MCF 10A (cell line): ENCODE results near the gene BOD1. TPM values are rescaled to one million over a fixed set of nuclear protein-coding genes. Genes with fewer than 3 reads are reported as not detected.
A peak's percentile ranks its signal among the peaks of the same experiment; 100 is the strongest.

Experiments used
- Bru-seq: library from RNA; stranded (reverse); fragments of 400-500 nt; gene quantifications from one replicate; lab custom pipeline; 2021; lab: Mats Ljungman, UMichigan
- BruChase-seq, 2 experiments: library from RNA; stranded (reverse); fragments of 400-500 nt; gene quantifications; one replicate each; lab custom pipeline; 2021; lab: Mats Ljungman, UMichigan
- BruUV-seq: library from RNA; stranded (reverse); fragments of 400-500 nt; replicated peaks from 2 replicates; lab custom pipeline; 2021; lab: Mats Ljungman, UMichigan
- CTCF ChIA-PET: fragments of 300-600 bp; sonication (Branson Sonifier 250); formaldehyde crosslinking; extraction: SDS; loops from one replicate; lab custom pipeline; 2021; ENCODE audit warnings: antibody characterized with exemption, inconsistent platforms; lab: Yijun Ruan, JAX
- POLR2A ChIA-PET: fragments of 300-600, 350-650 bp; sonication (Branson Sonifier 250); formaldehyde crosslinking; extraction: SDS; loops from one replicate; lab custom pipeline; 2020; ENCODE audit warnings: antibody characterized with exemption, inconsistent platforms; lab: Yijun Ruan, JAX
- DNase-seq: peaks from one replicate; pipeline ENCODE4 v3.0.0-alpha.2; 2018; ENCODE audit not compliant: unreplicated experiment
- H3K27ac Mint-ChIP-seq: one replicate; pipeline ENCODE4 v1.8.0; 2022; ENCODE audit warnings: mild to moderate bottlenecking, low read depth, mixed read lengths; ENCODE audit not compliant: unreplicated experiment
- H3K27me3 Mint-ChIP-seq: one replicate; pipeline ENCODE4 v1.8.0; 2022; ENCODE audit warnings: mixed read lengths; ENCODE audit not compliant: insufficient read depth, unreplicated experiment
- H3K36me3 Mint-ChIP-seq: one replicate; pipeline ENCODE4 v1.8.0; 2022; ENCODE audit warnings: mild to moderate bottlenecking, moderate library complexity, mixed read lengths; ENCODE audit not compliant: insufficient read depth, unreplicated experiment
- H3K4me1 Mint-ChIP-seq: one replicate; pipeline ENCODE4 v1.8.0; 2022; ENCODE audit warnings: mixed read lengths; ENCODE audit not compliant: insufficient read depth, unreplicated experiment
- H3K4me3 Mint-ChIP-seq: one replicate; pipeline ENCODE4 v1.8.0; 2022; ENCODE audit warnings: mild to moderate bottlenecking, moderate library complexity, mixed read lengths; ENCODE audit not compliant: unreplicated experiment
- H3K9me3 Mint-ChIP-seq: one replicate; pipeline ENCODE4 v1.8.0; 2022; ENCODE audit warnings: mixed read lengths; ENCODE audit not compliant: unreplicated experiment
- intact Hi-C: fragments of 100-400 bp; cut with micrococcal nuclease; formaldehyde crosslinking; loops from 2 replicates; pipeline ENCODE4 v1.14.1; 2022
- long read RNA-seq: library from polyadenylated mRNA; stranded (forward); transcript quantifications from one replicate; pipeline ENCODE4 v2.0.0, GENCODE V29; 2022
- total RNA-seq: library from RNA; stranded (reverse); gene quantifications from 2 replicates; pipeline ENCODE4 v1.2.3, GENCODE V29; 2022
- TF ChIP-seq, protein P1 (sequence below): fragments of 200-600 bp; IDR thresholded peaks from one replicate; pipeline ENCODE4 v1.8.0; 2022; ENCODE audit warnings: antibody characterized with exemption, mild to moderate bottlenecking; ENCODE audit not compliant: unreplicated experiment

BOD1 gene
- 129 and 139 TPM in 2 replicates for total RNA-seq
- percentile 96 among the genes with signal in this experiment for Bru-seq, nascent RNA
- percentile 96 among the genes with signal in this experiment for BruChase-seq, experiment 1, labeled RNA remaining after a 6-hour chase
- percentile 97 among the genes with signal in this experiment for BruChase-seq, experiment 2, labeled RNA remaining after a 2-hour chase
- long read RNA-seq, transcript BOD1-202 (4 exons, 1,562 nt), result major isoform, 132 of 168 reads
- long read RNA-seq, partial matches to known transcripts, result 0 of 168 reads
- long read RNA-seq, other reads (novel, unspliced or antisense), result 31 of 168 reads

DNA sequence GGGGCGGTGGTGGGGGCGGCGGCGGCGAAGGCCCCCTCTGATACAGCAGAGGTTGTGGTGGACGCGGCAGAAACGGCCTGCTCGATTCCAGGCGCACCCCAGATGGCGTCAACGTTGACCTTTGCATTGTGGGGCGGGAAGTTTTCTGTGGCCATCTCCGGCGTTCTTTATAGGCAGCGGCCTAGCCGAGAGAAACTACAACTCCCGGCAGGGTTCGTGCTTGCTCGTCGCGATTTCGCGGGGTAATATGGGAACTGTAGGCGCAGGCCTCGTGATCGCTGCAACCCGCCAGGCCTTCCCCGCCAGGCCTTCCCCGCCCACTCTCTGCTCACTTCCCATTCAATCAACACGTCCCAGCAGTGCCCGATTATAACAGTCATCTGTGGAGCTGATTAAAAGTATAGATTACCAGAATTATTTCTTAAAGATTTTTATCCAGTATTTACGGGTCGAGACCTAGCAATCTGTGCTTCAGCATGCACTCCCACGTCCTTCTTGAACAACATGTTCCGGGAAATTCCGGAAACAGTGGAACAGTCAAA, at the start of gene BOD1:
Gene BOD1, minus strand, starts transcription at position 74 of the 542 bp plus-strand sequence. CDS start 214 bp downstream, outside the sequence.
- intact Hi-C loops, result loop anchor here (1.0 to 5.0 kb wide), 3 partner anchors 151 to 322 kb away; partner anchors contain the start of gene STC2
- POLR2A ChIA-PET, result interaction anchor here (0.5 to 9.6 kb wide), 41 partner anchors 9 to 695 kb away, joined by 3 to 64 read pairs (median 4); partner anchors contain the start of genes ATP6V0E1, BNIP1, CPEB4 and STC2
- H3K4me1 Mint-ChIP-seq, result peaks cover 38% of the 10 kb centered on the region
- H3K4me3 Mint-ChIP-seq, result peak within 1 kb of the TSS; percentile 78
- CTCF ChIA-PET, result interaction anchor here (0.5 to 13.3 kb wide), 48 partner anchors 12 to 768 kb away, joined by 3 to 334 read pairs (median 4); partner anchors contain the start of genes CPEB4 and NSG2
- H3K36me3 Mint-ChIP-seq, result peaks cover 16% of the 10 kb centered on the region
- H3K27me3 Mint-ChIP-seq, result no peaks in the 10 kb centered on the region
- H3K27ac Mint-ChIP-seq, result peak within 1 kb of the TSS; percentile 77
- no peaks in the 10 kb centered on the region for H3K9me3 Mint-ChIP-seq
- TSS peak; percentile 77 for BruUV-seq
- DNase-seq, result peak; percentile 100
- TF ChIP-seq, protein P1, sequence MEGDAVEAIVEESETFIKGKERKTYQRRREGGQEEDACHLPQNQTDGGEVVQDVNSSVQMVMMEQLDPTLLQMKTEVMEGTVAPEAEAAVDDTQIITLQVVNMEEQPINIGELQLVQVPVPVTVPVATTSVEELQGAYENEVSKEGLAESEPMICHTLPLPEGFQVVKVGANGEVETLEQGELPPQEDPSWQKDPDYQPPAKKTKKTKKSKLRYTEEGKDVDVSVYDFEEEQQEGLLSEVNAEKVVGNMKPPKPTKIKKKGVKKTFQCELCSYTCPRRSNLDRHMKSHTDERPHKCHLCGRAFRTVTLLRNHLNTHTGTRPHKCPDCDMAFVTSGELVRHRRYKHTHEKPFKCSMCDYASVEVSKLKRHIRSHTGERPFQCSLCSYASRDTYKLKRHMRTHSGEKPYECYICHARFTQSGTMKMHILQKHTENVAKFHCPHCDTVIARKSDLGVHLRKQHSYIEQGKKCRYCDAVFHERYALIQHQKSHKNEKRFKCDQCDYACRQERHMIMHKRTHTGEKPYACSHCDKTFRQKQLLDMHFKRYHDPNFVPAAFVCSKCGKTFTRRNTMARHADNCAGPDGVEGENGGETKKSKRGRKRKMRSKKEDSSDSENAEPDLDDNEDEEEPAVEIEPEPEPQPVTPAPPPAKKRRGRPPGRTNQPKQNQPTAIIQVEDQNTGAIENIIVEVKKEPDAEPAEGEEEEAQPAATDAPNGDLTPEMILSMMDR, result no peak

DNA sequence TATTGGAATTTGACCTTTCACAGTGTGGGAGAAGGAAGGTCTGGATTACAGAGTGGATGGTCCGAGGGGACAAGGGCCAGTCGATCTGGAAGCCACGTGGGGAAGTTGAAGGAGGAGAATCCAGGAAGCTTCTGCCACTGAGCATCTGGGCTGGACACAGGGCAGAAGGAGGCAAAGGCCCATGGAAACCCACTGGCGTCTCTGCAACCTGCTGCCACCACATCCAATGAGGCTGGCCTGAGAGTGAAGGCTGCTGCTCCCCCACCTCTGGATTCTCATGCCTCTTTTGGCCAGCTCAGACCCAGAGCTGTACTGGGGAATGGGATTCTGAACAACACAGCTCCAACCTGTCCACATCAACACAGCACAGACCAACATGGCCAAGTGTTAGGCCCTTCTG, 48.9 kb upstream of the BOD1 start:
- intact Hi-C loops, result no loop called here
- POLR2A ChIA-PET, result interaction anchor here (0.8 to 1.1 kb wide), 3 partner anchors 14 to 100 kb away, joined by 3 to 4 read pairs (median 3); no protein-coding TSS in a partner anchor

DNA sequence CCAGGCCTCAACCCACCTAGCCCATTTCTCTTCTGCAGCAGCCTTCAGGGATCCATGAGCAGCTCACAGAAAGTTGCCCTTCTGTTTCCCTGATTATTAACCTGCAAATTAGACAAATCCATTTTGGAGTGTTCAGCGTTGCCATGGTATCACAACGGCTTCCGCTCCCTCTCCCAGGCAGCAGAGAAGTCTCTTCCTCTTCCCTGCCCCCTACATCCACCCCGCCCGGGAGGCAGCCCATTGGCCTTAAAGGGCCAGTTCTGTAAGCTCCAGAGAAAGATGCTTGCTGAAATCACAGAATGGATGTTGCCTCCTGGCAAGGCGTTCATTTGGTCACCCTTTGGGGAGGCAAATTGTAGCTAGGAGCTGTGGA, 47.7 kb upstream of the BOD1 start:
- CTCF ChIA-PET, result interaction anchor here (0.9 kb wide), 1 partner anchor 30 kb away, joined by 3 read pairs; no protein-coding TSS in a partner anchor
- Mint-ChIP-seq H3K27me3 (no peaks in the 10 kb centered on the region), H3K4me1 (no peaks in the 10 kb centered on the region), H3K9me3 (no peaks in the 10 kb centered on the region), H3K4me3 (no peak overlapping the region), H3K27ac (no peak overlapping the region), H3K36me3 (no peaks in the 10 kb centered on the region)
- intact Hi-C loops, result no loop called here
- POLR2A ChIA-PET, result interaction anchor here (0.6 to 1.0 kb wide), 2 partner anchors 48 to 98 kb away, joined by 3 to 7 read pairs; partner anchors contain the start of gene BOD1
- no TSS peak for BruUV-seq
- TF ChIP-seq, protein P1, result no peak
- DNase-seq, result no peak

More for the DNA sequence above, 48.9 kb upstream of the BOD1 start:
- DNase-seq, result no peak
- Mint-ChIP-seq H3K27me3 (no peaks in the 10 kb centered on the region), H3K27ac (no peak overlapping the region), H3K4me3 (no peak overlapping the region), H3K36me3 (no peaks in the 10 kb centered on the region), H3K9me3 (no peaks in the 10 kb centered on the region), H3K4me1 (no peaks in the 10 kb centered on the region)
- BruUV-seq, result no TSS peak
- TF ChIP-seq, protein P1, result no peak
- CTCF ChIA-PET, result interaction anchor here (0.7 kb wide), 1 partner anchor 24 kb away, joined by 3 read pairs; no protein-coding TSS in a partner anchor
